HepG2 (cell line): ENCODE data around the gene CHRNB2. TPM values are rescaled to one million over a fixed set of nuclear protein-coding genes. Genes with fewer than 3 reads are reported as not detected.

Source experiments
- CBX1 ChIP-seq: IDR thresholded peaks from one replicate; pipeline ENCODE4 v1.6.1; 2016; ENCODE audit warnings: antibody characterized with exemption, low read depth
- CHCHD3 ChIP-seq: sonication (generic); formaldehyde crosslinking; IDR thresholded peaks from 2 replicates; pipeline ENCODE4 v1.8.0; 2022; ENCODE audit warnings: mild to moderate bottlenecking, missing genetic modification reagents, moderate library complexity
- CREB1 ChIP-seq, 2 experiments: fragments of 450-650 bp in 1 of 2; IDR thresholded peaks; 2 replicates each; pipeline ENCODE4 v1.6.1; 2016 to 2017; ENCODE audit warnings: control low read depth in 1 of 2, mild to moderate bottlenecking in 1 of 2, missing compliant biosample characterization in 1 of 2, missing genetic modification characterization in 1 of 2
- CREBL2 ChIP-seq: sonication (generic); formaldehyde crosslinking; IDR thresholded peaks from 2 replicates; pipeline ENCODE4 v1.8.1; 2023; ENCODE audit warnings: missing genetic modification reagents, mild to moderate bottlenecking, borderline replicate concordance
- CREM ChIP-seq, 2 experiments: sonication (generic) in 1 of 2; formaldehyde crosslinking in 1 of 2; IDR thresholded peaks; 2 replicates each; pipeline versions ENCODE4 v1.4.0 to v1.6.1; 2016 to 2020; ENCODE audit warnings: antibody characterized with exemption in 1 of 2, mild to moderate bottlenecking in 1 of 2, missing genetic modification reagents in 1 of 2
- DR1 ChIP-seq: sonication (generic); formaldehyde crosslinking; IDR thresholded peaks from 2 replicates; pipeline ENCODE4 v1.8.0; 2021; ENCODE audit warnings: mild to moderate bottlenecking, missing genetic modification reagents, inconsistent platforms
- ELF1 ChIP-seq: sonication (generic); formaldehyde crosslinking; IDR thresholded peaks from 2 replicates; pipeline ENCODE4 v1.4.0; 2020; ENCODE audit warnings: missing genetic modification reagents
- ELK4 ChIP-seq: sonication (generic); formaldehyde crosslinking; IDR thresholded peaks from 2 replicates; pipeline ENCODE4 v1.9.0; 2021; ENCODE audit warnings: missing genetic modification reagents, borderline replicate concordance
- FOXA3 ChIP-seq: IDR thresholded peaks from 2 replicates; pipeline ENCODE4 v1.6.1; 2016; ENCODE audit warnings: missing genetic modification reagents, missing compliant biosample characterization
- GATAD1 ChIP-seq: IDR thresholded peaks from 2 replicates; pipeline ENCODE4 v1.6.1; 2016; ENCODE audit warnings: missing genetic modification reagents, missing compliant biosample characterization
- HMGXB4 ChIP-seq, 2 experiments: sonication (generic) in 1 of 2; formaldehyde crosslinking in 1 of 2; IDR thresholded peaks; 2 replicates each; pipeline versions ENCODE4 v1.4.0 to v1.6.1; 2018 to 2020; ENCODE audit warnings: missing genetic modification reagents in 2 of 2, borderline replicate concordance in 1 of 2, low read depth in 1 of 2, mild to moderate bottlenecking in 1 of 2, missing biosample characterization in 1 of 2
- PBX2 ChIP-seq: IDR thresholded peaks from 2 replicates; pipeline ENCODE4 v1.6.1; 2016; ENCODE audit warnings: control low read depth
- POGZ ChIP-seq: sonication (generic); formaldehyde crosslinking; IDR thresholded peaks from 2 replicates; pipeline ENCODE4 v1.4.0; 2020; ENCODE audit warnings: mild to moderate bottlenecking, missing genetic modification reagents
- RARG ChIP-seq: sonication (generic); formaldehyde crosslinking; IDR thresholded peaks from 2 replicates; pipeline ENCODE4 v1.4.0; 2020; ENCODE audit warnings: low read depth, mild to moderate bottlenecking, missing genetic modification reagents
- SIX1 ChIP-seq: sonication (generic); formaldehyde crosslinking; IDR thresholded peaks from 2 replicates; pipeline ENCODE4 v1.4.0; 2020; ENCODE audit warnings: missing genetic modification reagents, borderline replicate concordance
- SMYD3 ChIP-seq: sonication (generic); formaldehyde crosslinking; IDR thresholded peaks from 2 replicates; pipeline ENCODE4 v1.8.1; 2023; ENCODE audit warnings: mild to moderate bottlenecking, missing genetic modification reagents
- ZFP37 ChIP-seq: sonication (generic); formaldehyde crosslinking; IDR thresholded peaks from 2 replicates; pipeline ENCODE4 v1.4.0; 2020; ENCODE audit warnings: missing genetic modification reagents, borderline replicate concordance
- ZNF138 ChIP-seq: sonication (generic); formaldehyde crosslinking; IDR thresholded peaks from 2 replicates; pipeline ENCODE4 v1.5.0; 2020; ENCODE audit warnings: mild to moderate bottlenecking, low read depth, missing genetic modification reagents
- ZNF20 ChIP-seq: sonication (generic); formaldehyde crosslinking; IDR thresholded peaks from 2 replicates; pipeline ENCODE4 v1.4.0; 2020; ENCODE audit warnings: mild to moderate bottlenecking, moderate library complexity, missing genetic modification reagents
- ZNF276 ChIP-seq: sonication (generic); formaldehyde crosslinking; IDR thresholded peaks from 2 replicates; pipeline ENCODE4 v1.4.0; 2020; ENCODE audit warnings: mild to moderate bottlenecking, low read depth, missing genetic modification reagents
- ZNF44 ChIP-seq: sonication (generic); formaldehyde crosslinking; IDR thresholded peaks from 2 replicates; pipeline ENCODE4 v1.5.1; 2020; ENCODE audit warnings: mild to moderate bottlenecking, missing genetic modification reagents
- ZNF557 ChIP-seq: sonication (generic); formaldehyde crosslinking; IDR thresholded peaks from 2 replicates; pipeline ENCODE4 v1.4.0; 2020; ENCODE audit warnings: missing genetic modification reagents
- ZNF709 ChIP-seq: sonication (generic); formaldehyde crosslinking; IDR thresholded peaks from 2 replicates; pipeline ENCODE4 v1.5.0; 2020; ENCODE audit warnings: mild to moderate bottlenecking, missing genetic modification reagents
- ZNF775 ChIP-seq: sonication (generic); formaldehyde crosslinking; IDR thresholded peaks from 2 replicates; pipeline ENCODE4 v1.4.0; 2020; ENCODE audit warnings: missing genetic modification reagents, mild to moderate bottlenecking, moderate library complexity, borderline replicate concordance
- polyA plus RNA-seq, 8 experiments: library from polyadenylated mRNA; depleted of rRNA in 3 of 8; stranded (reverse) in 7 of 8; unstranded in 1 of 8; fragments of >200 nt; fragmentation: Illumina TruSeq in 4 of 8; extraction: Trizol in 4 of 8; gene quantifications; 2 replicates each; pipeline versions ENCODE4 v1.2.1 to v1.2.3, GENCODE V29; 2011 to 2016; ENCODE audit warnings: low read depth in 4 of 8, missing spikeins in 1 of 8, mixed read lengths in 1 of 8; ENCODE audit not compliant: insufficient read depth in 1 of 8
- total RNA-seq, 5 experiments: library from RNA; depleted of rRNA; stranded (reverse); fragments of >200 nt; fragmentation: Illumina TruSeq; extraction: Trizol; gene quantifications; 2 replicates each; pipeline ENCODE4 v1.2.3, GENCODE V29; 2016; ENCODE audit warnings: low read depth in 1 of 5

Gene CHRNB2
- total and polyA plus RNA-seq, 2 of the 13 experiments (the other 11 are each of a cell fraction or from before 2014, with no cell fraction given): 0.03 to 0.07 TPM

GRCh38 chr1:154559466-154560044 is 8.0 kb upstream of the CHRNB2 start (continued):
- TF ChIP-seq ZNF20 (no peak), ZNF775 (CRISPR knock-in tag) (no peak), ZNF138 (CRISPR knock-in tag) (no peak), SIX1 (no peak), CHCHD3 (CRISPR knock-in tag) (no peak), CBX1 (no peak), RARG (CRISPR knock-in tag) (no peak), ZNF709 (CRISPR knock-in tag) (no peak), FOXA3 (CRISPR knock-in tag) (0 out of 2 replicates have a peak, but pooled peaks have one; percentile 13), CREM (IDR thresholded peaks at IDR 0.05) (0 out of 2 replicates have a peak, but pooled peaks have one; percentile 5), CREM (CRISPR knock-in tag; IDR thresholded peaks at IDR 0.05) (no peak), SMYD3 (CRISPR knock-in tag) (peak; percentile 31; the same call in 1 of the 2 replicates), PBX2 (CRISPR knock-in tag) (no peak), HMGXB4 (CRISPR knock-in tag; IDR thresholded peaks at IDR 0.05; ENCODE audit: borderline replicate concordance in 1 of 2, low read depth in 1 of 2) (0 out of 4 replicates have a peak, but pooled peaks have one; percentile 28 to 34), DR1 (CRISPR knock-in tag) (no peak), ZFP37 (no peak), GATAD1 (CRISPR knock-in tag) (peak; percentile 71), CREB1 (IDR thresholded peaks at IDR 0.05) (no peak), CREB1 (CRISPR knock-in tag; IDR thresholded peaks at IDR 0.05) (no peak), CREBL2 (CRISPR knock-in tag) (no peak), POGZ (CRISPR knock-in tag) (0 out of 2 replicates have a peak, but pooled peaks have one; percentile 26), ZNF276 (no peak; the same call in 1 of the 2 replicates), ELK4 (no peak), ELF1 (CRISPR knock-in tag) (0 out of 2 replicates have a peak, but pooled peaks have one; percentile 17), ZNF557 (no peak), ZNF44 (0 out of 2 replicates have a peak, but pooled peaks have one; percentile 16)
